ENCODE results near the gene VAT1L. TPM values are rescaled to one million over a fixed set of nuclear protein-coding genes. Genes with fewer than 3 reads are reported as not detected.

Gene VAT1L
- total and polyA plus RNA-seq, 12 donors, result 18.1 to 103 (median 38.2) TPM

GRCh38 chr16:77853161-77853560 lies 64.8 kb downstream of the VAT1L start:
- intact Hi-C loops (cut with DNase I), result no loop called here
- no peak overlapping the region for H3K4me3 ChIP-seq
- no peak for TF ChIP-seq POLR2A (IDR thresholded peaks at IDR 0.05)
- no peak for TF ChIP-seq CTCF (IDR thresholded peaks at IDR 0.05)
- no peaks in the 10 kb centered on the region for H3K36me3 ChIP-seq (replicated peaks in 1 of 2)
- no peak overlapping the region for H3K27ac ChIP-seq
- 84 to 90% (median 88%) methylated on average over 5 of the region's 5 CpGs for WGBS, 4 donors
- DNase-seq, result no peak
- no peaks in the 10 kb centered on the region for H3K4me1 ChIP-seq (replicated peaks in 1 of 2)
- no peaks in the 10 kb centered on the region for H3K9me3 ChIP-seq (replicated peaks in 1 of 3)
- H3K27me3 ChIP-seq, result no peaks in the 10 kb centered on the region

- no peak for DNase-seq
- no peak for TF ChIP-seq POLR2A (IDR thresholded peaks at IDR 0.05)
- no peak for TF ChIP-seq CTCF (IDR thresholded peaks at IDR 0.05)
- WGBS, 4 donors, result 51 to 62% (median 56%) methylated on average over 11 of the region's 11 CpGs
- intact Hi-C loops (cut with DNase I), result no loop called here
- Histone ChIP-seq H3K4me3 (no peak overlapping the region), H3K9me3 (replicated peaks in 1 of 3) (no peaks in the 10 kb centered on the region), H3K27ac (no peak overlapping the region), H3K4me1 (replicated peaks in 1 of 2) (no peaks in the 10 kb centered on the region), H3K36me3 (replicated peaks in 1 of 2) (no peaks in the 10 kb centered on the region), H3K27me3 (no peaks in the 10 kb centered on the region)
These were observed 68.2 kb downstream of the VAT1L start for GRCh38 chr16:77856438-77857160.

GRCh38 chr16:77858060-77858459 lies 69.7 kb downstream of the VAT1L start:
- 90 to 92% (median 91%) methylated on average over 5 to 6 of the region's 6 CpGs for whole genome bisulfite sequencing, 4 donors
- intact Hi-C loops (cut with DNase I), result no loop called here
- DNase-seq, result no peak
- H3K27me3 ChIP-seq, result no peaks in the 10 kb centered on the region
- H3K4me3 ChIP-seq, result no peak overlapping the region
- no peak for TF ChIP-seq POLR2A (IDR thresholded peaks at IDR 0.05)
- no peak for TF ChIP-seq CTCF (IDR thresholded peaks at IDR 0.05)
- no peaks in the 10 kb centered on the region for H3K9me3 ChIP-seq (replicated peaks in 1 of 3)
- no peaks in the 10 kb centered on the region for H3K4me1 ChIP-seq (replicated peaks in 1 of 2)
- H3K36me3 ChIP-seq (replicated peaks in 1 of 2), result no peaks in the 10 kb centered on the region
- no peak overlapping the region for H3K27ac ChIP-seq

- intact Hi-C loops (cut with DNase I), result no loop called here
- Histone ChIP-seq H3K36me3 (replicated peaks in 1 of 2) (no peaks in the 10 kb centered on the region), H3K27ac (no peak overlapping the region), H3K4me3 (no peak overlapping the region), H3K9me3 (replicated peaks in 1 of 3) (no peaks in the 10 kb centered on the region), H3K4me1 (replicated peaks in 1 of 2) (no peaks in the 10 kb centered on the region), H3K27me3 (no peaks in the 10 kb centered on the region)
- TF ChIP-seq CTCF (IDR thresholded peaks at IDR 0.05), result no peak
- TF ChIP-seq POLR2A (IDR thresholded peaks at IDR 0.05), result no peak
- DNase-seq, result no peak
- 86 to 91% (median 89%) methylated on average over 11 of the region's 11 CpGs for WGBS, 4 donors
These were observed 71.3 kb downstream of the VAT1L start for GRCh38 chr16:77859493-77860232.

All from adrenal gland (tissue), 12 donors.